DOHH2 (cell line): ENCODE measurements around the gene LSP1.

Experiments
- H3F3A ChIP-seq: fragments of 200-600 bp; sonication (generic), shearing (Covaris generic); 2 replicates; pipeline ENCODE4 v1.6.0; 2016; ENCODE audit warnings: antibody characterized with exemption, mild to moderate bottlenecking; ENCODE audit not compliant: control insufficient read depth, insufficient read depth
- H3K27ac ChIP-seq: fragments of 200-600 bp; sonication (generic); 2 replicates; pipeline ENCODE4 v1.5.1; 2014; ENCODE audit warnings: low read depth, mild to moderate bottlenecking, low read length, moderate library complexity
- H3K27me3 ChIP-seq: fragments of 200-600 bp; sonication (generic); 2 replicates; pipeline ENCODE4 v1.6.1; 2014; ENCODE audit warnings: mild to moderate bottlenecking, low read length, mixed read lengths; ENCODE audit not compliant: control insufficient read depth
- H3K36me3 ChIP-seq: fragments of 200-600 bp; sonication (generic); 2 replicates; pipeline ENCODE4 v1.6.1; 2014; ENCODE audit warnings: mild to moderate bottlenecking, low read length, moderate library complexity, mixed read lengths; ENCODE audit not compliant: control insufficient read depth
- H3K4me1 ChIP-seq: fragments of 200-600 bp; sonication (generic); 2 replicates; pipeline ENCODE4 v1.6.1; 2014; ENCODE audit warnings: mild to moderate bottlenecking, low read length, mixed read lengths; ENCODE audit not compliant: control insufficient read depth
- H3K4me2 ChIP-seq: fragments of 200-600 bp; sonication (generic); 2 replicates; pipeline ENCODE4 v1.6.0; 2014; ENCODE audit warnings: mild to moderate bottlenecking, low read length, moderate library complexity
- H3K4me3 ChIP-seq: fragments of 200-600 bp; sonication (generic); 2 replicates; pipeline ENCODE4 v1.5.1; 2014; ENCODE audit warnings: mild to moderate bottlenecking, low read length, mixed read lengths
- H3K79me2 ChIP-seq: fragments of 200-600 bp; sonication (generic); 2 replicates; pipeline ENCODE4 v1.6.1; 2014; ENCODE audit warnings: mild to moderate bottlenecking, low read length, mixed read lengths; ENCODE audit not compliant: control insufficient read depth
- H3K9me2 ChIP-seq: fragments of 200-600 bp; sonication (generic); replicated peaks from 2 replicates; pipeline ENCODE4 v1.6.1; 2014; ENCODE audit warnings: mild to moderate bottlenecking, low read length, mixed read lengths; ENCODE audit not compliant: control insufficient read depth
- H3K9me3 ChIP-seq: fragments of 200-600 bp; sonication (generic); 2 replicates; pipeline ENCODE4 v1.6.1; 2014; ENCODE audit warnings: antibody characterized with exemption, low read length, mixed read lengths; ENCODE audit not compliant: control insufficient read depth, insufficient read depth
- H4K20me1 ChIP-seq: fragments of 200-600 bp; sonication (generic); 2 replicates; pipeline ENCODE4 v1.6.0; 2014; ENCODE audit warnings: low read depth, mild to moderate bottlenecking, antibody characterized with exemption, low read length, moderate library complexity; ENCODE audit not compliant: control insufficient read depth, insufficient read depth
- CTCF ChIP-seq: fragments of 200-600 bp; sonication (generic); IDR thresholded peaks from one replicate; pipeline ENCODE4 v1.5.1; 2014; ENCODE audit warnings: antibody characterized with exemption, mild to moderate bottlenecking, low read depth, low read length; ENCODE audit not compliant: poor library complexity, severe bottlenecking
- EZH2phosphoT487 ChIP-seq: fragments of 200-600 bp; sonication (generic); IDR thresholded peaks from 2 replicates; pipeline ENCODE4 v1.6.1; 2017; ENCODE audit warnings: borderline replicate concordance, mild to moderate bottlenecking, antibody characterized with exemption, low read length, moderate library complexity, mixed read lengths

Gene LSP1

DNA sequence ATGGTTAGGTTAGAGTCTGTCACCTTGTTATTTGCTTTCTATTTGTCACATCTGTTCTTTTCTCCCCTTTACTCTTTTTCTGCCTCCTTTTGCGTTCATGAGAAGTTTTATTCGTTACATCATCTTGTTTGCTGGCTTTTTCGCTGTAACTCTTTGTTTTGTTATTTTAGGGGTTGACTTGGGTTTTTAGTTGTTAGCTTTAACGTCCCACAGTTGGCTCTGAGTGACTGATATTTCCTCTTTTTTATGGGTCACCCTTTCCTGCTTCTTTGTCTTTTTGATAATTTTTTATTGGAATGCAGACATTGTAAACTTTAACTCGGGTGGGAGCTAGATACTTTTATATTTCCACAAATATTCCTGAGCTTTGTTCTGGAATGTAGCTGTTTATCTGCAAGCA lies 53.3 kb downstream of the LSP1 start:
- Histone ChIP-seq H3K27ac (no peak overlapping the region), H3K4me1 (no peaks in the 10 kb centered on the region), H3K4me2 (no peak overlapping the region), H3K27me3 (no peaks in the 10 kb centered on the region), H3K79me2 (no peaks in the 10 kb centered on the region), H3K4me3 (no peak overlapping the region), H3K9me3 (no peaks in the 10 kb centered on the region), H3K36me3 (no peaks in the 10 kb centered on the region), H3K9me2 (no peaks in the 10 kb centered on the region), H4K20me1 (no peaks in the 10 kb centered on the region), H3F3A (no peaks in the 10 kb centered on the region)
- no peak for TF ChIP-seq CTCF
- no peak for TF ChIP-seq EZH2phosphoT487

DNA sequence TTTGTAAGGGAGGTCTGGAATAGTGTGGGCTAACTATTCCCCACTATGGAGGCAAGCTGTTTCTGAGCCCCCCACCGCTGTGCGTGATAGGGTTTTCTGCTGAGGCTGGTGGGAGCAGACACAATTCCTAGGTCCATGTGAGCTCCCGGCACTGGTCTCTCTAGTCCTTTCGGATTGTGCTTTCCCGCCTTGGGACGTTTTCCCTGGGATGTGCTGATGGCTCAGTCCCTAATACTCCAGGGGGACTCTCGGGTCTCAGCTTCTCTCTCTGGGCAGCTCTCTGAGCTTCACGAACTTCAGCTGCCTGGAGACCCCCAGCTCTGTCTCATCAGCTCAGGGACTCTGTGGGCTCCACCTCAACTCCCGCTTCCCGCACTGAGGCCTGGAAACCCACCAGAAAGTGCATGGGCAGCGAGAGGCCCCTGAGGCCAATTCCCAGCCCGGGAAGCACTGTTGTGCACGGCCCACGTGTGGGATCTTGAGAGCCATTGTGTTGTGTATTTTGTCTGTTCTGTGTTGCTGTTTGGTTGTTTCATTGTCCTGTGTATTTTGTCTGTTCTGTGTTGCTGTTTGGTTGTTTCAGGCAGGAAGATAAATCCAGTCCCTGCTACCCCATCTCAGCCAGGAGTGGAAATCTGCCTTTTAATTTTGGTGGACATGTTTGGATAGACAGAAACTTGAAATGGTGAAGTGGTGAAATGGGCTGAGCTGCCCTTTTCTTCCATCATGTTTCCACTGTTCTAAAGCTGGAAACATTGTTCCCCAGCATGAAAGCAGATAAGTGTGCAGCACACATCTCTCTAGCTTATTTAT lies 53.9 kb downstream of the LSP1 start:
- no peaks in the 10 kb centered on the region for H3K36me3 ChIP-seq
- no peaks in the 10 kb centered on the region for H3K9me2 ChIP-seq
- H3K4me3 ChIP-seq, result no peak overlapping the region
- no peaks in the 10 kb centered on the region for H4K20me1 ChIP-seq
- no peak overlapping the region for H3K4me2 ChIP-seq
- no peak overlapping the region for H3K27ac ChIP-seq
- no peaks in the 10 kb centered on the region for H3K79me2 ChIP-seq
- TF ChIP-seq EZH2phosphoT487 (no peak), CTCF (no peak)
- H3K9me3 ChIP-seq, result no peaks in the 10 kb centered on the region
- no peaks in the 10 kb centered on the region for H3K27me3 ChIP-seq
- H3K4me1 ChIP-seq, result no peaks in the 10 kb centered on the region
- no peaks in the 10 kb centered on the region for H3F3A ChIP-seq

DNA sequence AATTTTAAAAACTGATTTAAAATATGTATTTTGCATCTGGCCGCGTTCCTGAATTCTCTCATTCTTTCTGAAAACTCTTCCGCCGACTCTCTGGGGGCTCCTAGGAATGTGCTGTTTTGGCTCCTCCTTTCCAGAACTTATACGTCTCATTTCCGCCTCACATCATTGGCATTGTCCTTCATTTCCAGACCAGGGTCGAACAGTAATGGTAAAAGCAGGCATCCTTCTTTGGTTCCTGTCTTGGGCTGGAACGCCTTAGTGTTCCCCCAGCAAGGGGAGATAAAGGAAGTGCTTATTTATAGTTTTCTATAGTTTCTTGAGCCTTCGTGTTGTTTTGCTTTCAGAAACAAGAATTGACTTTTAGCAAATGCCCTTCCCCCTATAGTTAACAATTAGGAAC lies 55.7 kb downstream of the LSP1 start:
- Histone ChIP-seq H3K9me3 (no peaks in the 10 kb centered on the region), H4K20me1 (no peaks in the 10 kb centered on the region), H3K4me2 (no peak overlapping the region), H3K9me2 (no peaks in the 10 kb centered on the region), H3K4me1 (no peaks in the 10 kb centered on the region), H3K27me3 (no peaks in the 10 kb centered on the region), H3K79me2 (no peaks in the 10 kb centered on the region), H3K27ac (no peak overlapping the region), H3F3A (no peaks in the 10 kb centered on the region), H3K36me3 (no peaks in the 10 kb centered on the region), H3K4me3 (no peak overlapping the region)
- TF ChIP-seq CTCF, result no peak
- no peak for TF ChIP-seq EZH2phosphoT487
